GM19463 (cell line): ENCODE results near the gene KCNIP1.
A peak's percentile ranks its signal among the peaks of the same experiment; 100 is the strongest.

Experiments used
- ATAC-seq: cut with Tn5 transposase; IDR thresholded peaks from one replicate; pipeline ENCODE4 v1.9.1; 2021; ENCODE audit warnings: mild to moderate bottlenecking, moderate library complexity; ENCODE audit not compliant: unreplicated experiment

The KCNIP1 gene

DNA sequence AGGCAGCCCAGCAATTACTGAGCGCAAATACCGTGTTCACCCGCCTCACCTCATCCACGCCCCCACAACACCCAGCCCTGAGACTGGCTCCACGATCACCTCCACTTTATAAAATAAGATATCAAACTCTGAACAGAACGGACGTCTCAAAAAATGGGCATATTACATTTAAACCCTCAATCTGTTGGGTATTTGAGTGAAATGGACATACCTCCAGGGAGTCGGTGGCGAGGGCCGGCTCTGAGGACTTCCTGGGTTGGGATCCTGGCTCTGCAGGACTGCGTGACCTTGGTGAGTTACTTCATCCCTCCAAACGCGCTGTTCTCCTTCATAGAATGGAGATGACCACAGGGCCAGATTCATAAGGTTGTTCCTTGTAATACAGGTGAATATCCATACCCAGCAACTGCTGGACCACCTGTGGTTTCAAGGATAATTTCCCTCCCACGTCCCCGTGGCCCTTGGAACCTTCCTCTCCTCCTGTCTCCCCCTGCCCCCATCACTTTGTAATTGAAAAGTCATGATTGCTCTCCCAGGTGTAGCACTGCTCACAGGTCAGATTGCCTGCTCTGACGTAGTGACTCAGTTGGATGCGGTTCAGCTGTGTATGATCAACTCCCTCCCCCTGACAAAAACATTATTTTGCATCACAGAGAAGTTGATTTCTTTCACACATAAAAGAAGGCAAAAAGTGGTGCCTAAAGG lies 135.6 kb downstream of the KCNIP1 start:
- ATAC-seq = no peak

DNA sequence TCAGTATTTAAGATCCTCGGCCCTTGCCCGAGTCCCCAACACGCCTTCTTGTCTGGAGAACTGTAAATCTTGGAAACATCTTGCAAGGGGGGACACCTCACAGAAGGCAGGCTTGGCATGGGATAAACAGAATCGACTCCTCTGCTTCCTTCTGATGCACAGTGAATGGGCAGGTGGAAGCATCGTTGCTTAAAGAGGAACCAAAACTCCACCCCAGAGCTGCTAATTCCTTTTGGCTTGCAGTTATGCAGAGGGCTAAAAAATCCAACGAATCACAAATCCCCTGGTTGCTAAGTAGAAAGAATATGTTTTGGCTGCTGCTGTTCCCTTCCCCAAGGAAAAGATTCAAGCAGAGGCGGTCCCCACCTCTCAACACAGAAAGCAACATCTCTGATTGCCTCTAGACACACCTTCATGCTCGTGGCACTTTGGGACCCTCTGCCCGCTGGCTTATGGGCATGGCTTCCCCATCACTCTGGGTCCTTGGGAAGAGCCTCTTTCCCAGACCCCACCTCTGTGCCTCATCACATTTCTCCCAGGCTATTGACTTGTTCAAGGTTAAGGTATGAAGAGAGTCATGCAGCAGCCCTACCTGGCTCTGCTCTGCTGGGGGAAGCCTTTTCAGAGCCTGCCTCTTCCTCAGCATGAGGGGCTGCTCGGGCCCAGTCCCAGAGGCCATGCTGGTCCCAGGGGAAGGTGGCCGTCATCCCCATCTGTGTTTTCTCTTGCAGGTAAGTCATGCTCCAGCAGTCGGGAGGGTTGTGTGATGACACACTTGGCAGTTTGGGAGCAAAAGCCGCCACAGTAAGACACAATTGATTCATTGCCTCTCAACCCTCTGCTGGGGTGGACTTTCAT lies 137.1 kb downstream of the KCNIP1 start:
- ATAC-seq = no peak

- ATAC-seq = no peak
Measured at GRCh38 chr5:170641589-170642031, 137.8 kb downstream of the KCNIP1 start.

GRCh38 chr5:170642066-170642735 lies 138.4 kb downstream of the KCNIP1 start:
- ATAC-seq = no peak

DNA sequence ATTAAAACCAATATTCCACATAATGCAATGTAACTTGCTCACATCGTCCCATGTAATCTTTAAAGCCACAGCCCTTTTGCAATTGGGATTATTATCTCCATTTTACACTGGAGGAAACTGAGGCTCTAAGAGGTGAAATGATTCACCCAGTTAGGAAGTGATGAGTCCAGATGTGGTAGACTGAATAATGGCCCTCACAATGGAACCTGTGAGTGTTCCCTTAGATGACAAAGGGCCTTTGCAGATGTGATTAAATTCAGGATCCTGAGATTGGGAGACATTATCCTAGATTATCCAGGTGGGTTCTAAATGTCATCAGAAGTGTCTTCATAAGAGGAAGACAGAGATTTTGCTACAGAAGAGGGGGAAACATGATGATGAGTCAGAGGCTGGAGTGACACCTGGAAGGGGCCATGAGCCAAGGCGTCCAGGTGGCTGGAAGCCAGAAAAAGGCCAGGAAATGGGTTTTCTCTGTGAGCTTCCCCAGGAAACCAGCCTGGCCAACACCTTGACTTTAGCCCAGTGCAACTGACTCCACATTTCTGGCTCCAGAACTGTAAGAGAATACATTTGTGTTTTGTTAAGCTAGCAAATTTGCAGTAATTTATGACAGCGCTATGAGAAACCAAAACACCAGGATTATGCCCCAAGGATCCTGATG lies 139.1 kb downstream of the KCNIP1 start:
- no peak for ATAC-seq

DNA sequence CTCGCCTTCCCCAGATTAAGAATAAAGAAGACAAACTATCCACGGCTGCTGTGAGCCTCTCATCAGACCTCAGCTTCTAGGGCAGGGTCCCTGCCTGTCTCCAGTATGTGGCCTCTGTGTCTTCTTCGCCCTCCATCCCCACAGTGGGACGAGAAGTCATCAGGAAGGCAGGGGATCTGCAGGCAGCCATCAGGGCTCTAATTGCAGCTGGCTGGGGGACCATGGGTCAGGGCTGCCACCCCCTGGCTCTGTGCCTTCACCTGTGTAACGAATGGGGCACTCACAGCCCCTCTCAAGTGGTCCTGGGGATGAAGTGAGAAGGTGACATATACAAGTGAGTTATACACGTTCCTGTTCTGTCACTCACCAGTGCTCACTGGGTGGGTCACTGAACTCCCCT lies 139.8 kb downstream of the KCNIP1 start:
- no peak for ATAC-seq

DNA sequence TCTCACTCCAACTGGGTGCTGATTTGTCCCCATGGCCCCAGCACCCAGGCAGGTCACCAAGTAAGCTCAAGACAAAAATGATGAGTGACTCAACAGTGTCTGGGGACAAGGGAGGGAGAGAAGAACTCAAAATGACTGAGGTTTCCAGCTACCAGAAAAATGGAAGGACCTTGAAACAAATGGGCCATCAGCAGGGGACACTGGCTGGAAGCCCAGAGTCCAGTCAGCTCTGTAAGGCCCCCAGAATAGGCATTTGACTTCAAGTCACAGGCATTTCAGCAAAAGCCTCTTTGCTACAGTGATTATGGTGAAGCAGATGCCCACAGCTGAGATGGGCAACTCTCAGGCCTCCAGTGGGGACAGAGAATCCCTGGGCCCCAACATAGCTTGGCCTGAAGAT lies 140.7 kb downstream of the KCNIP1 start:
- no peak for ATAC-seq

- no peak for ATAC-seq
Measured at GRCh38 chr5:170648541-170648940, 144.7 kb downstream of the KCNIP1 start.

- no peak for ATAC-seq
Measured at GRCh38 chr5:170650850-170651249, 147.0 kb downstream of the KCNIP1 start.

DNA sequence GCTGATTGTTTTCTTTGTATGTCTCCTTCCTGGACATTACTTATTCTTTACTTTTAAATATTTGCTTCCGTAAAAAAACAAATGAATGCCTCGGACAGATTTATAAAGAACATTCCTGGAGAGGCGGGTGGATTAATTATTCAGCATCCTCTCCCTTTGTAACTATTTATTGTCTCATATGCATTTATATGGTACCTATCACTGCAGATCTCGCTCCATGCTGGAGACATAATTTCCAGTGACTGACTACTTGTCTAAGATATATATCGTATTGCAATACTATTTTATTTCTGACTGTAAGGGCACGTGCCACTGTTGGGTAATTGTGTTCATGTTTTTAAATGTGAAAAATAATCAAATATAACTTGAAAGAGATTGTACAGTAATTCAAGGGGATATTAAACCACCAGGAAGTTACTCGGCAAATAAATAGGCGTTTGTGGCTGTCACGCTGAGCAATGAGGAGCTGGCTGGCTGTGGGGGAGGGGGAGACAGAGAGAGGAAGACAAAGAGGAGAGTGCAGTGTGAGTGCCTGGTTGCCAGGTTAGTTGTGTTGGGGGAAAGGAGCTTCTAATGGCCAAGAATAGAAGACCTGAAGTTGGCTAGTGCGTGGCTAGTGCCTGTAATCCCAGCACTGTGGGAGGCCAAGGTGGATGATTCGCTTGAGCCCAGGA lies 147.9 kb downstream of the KCNIP1 start:
- no peak for ATAC-seq

GRCh38 chr5:170655476-170655875 lies 151.7 kb downstream of the KCNIP1 start:
- no peak for ATAC-seq

- no peak for ATAC-seq
Measured at GRCh38 chr5:170655920-170656319, 152.1 kb downstream of the KCNIP1 start.

- ATAC-seq = no peak
Measured at GRCh38 chr5:170656346-170656745, 152.5 kb downstream of the KCNIP1 start.

DNA sequence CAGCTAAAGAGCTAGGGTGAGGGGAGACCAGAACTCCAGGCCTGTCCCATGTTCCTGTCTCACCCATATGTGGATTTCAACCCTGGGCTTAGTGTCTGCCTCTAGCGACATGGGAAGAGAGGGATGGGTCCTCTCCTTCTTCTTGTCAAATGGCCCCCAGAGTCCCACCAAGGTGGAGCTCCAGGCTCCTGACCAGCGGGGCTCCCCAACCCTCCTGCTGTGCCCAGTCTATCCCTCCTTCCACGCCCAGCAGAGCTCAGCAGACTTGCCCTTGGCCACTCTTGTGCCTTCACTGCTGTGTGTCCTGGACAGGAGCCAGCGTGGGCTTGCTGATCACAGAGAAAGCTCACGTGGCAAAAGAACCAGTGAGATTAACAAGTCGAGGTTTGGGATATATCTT lies 156.7 kb downstream of the KCNIP1 start:
- ATAC-seq = no peak

DNA sequence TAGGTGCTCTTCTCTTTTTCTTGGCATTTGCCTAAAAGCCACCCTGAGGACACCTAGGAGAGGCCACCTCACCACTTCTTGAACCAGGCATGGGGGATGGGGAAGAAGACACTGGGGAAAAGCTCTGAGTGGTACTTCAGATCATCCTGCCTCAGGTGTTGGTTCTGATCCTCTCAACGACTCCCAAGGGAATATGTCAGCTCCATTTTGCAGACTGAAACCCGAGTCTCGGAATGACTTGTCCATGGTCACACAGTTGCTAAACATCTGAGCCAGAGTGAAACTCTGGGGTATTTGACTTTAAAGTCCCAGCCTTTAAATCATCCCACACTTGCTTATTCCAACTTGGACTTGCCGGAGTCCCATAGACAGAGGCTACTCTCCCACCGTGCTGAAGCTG lies 159.1 kb downstream of the KCNIP1 start:
- ATAC-seq = no peak

- ATAC-seq = no peak
Measured at GRCh38 chr5:170678811-170679210, 175.0 kb downstream of the KCNIP1 start.

- peak; percentile 72 for ATAC-seq
Measured at GRCh38 chr5:170681013-170681433, 177.2 kb downstream of the KCNIP1 start.

DNA sequence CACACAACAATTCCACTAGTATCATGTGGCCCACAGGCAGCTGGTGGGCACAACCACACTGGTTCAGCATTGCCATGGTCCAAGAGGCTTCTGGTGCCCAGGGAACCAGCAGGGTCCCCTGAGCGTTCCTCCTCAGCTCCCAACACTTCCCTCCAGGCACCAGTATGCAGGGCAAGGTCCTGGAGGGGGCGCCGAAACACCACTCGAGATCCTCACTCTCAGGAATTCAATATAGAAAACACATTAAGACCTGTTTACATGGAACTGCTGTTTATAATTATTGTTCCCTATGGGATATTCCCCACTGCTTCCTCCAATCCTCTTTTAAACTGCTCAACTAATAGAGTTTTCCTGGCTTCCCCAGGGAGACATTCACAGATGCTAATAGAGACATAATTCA lies 187.8 kb downstream of the KCNIP1 start:
- ATAC-seq = no peak

DNA sequence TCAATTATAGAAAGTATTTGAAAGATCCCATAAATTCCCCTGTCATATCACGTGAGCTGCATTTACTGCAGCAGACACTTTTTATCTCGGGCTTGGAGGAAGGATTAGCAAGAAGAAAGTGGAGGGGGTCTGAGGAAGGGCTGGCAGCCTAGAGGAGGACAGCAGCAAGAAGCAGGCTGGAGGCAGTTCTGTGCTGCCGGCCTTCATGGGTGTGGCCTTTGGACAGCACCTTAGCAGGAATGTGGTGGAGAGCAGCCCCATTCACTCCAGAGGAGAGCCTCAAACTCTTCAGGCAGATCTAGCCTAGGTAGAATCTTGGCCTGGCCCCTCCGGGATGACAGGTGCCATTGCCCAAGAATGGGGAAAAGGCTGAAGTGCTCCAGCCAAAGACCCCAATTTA lies 189.9 kb downstream of the KCNIP1 start:
- ATAC-seq = no peak

DNA sequence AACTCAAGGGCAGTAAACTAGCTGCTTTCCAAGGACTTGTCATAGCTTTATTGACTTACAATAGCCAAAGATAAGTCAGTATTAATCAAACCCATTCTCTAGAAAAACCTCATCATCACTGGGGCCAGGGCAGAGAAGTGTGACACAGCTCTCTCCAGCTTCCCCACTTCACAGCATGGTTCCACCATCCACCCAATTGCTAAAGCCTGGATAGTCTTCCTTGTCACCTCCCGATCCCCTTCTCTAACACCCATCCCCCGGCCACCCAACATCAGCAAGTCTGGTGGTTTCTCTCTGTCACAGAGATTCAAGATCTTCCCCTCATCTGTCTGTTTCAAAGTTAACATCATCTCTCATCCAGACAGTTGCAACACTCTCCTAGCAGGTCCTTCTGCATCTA lies 191.1 kb downstream of the KCNIP1 start:
- ATAC-seq = no peak

GRCh38 chr5:170697031-170697430 lies 193.2 kb downstream of the KCNIP1 start:
- ATAC-seq = no peak
